ENCODE measurements around the gene PLEKHH1.

PLEKHH1 gene

DNA sequence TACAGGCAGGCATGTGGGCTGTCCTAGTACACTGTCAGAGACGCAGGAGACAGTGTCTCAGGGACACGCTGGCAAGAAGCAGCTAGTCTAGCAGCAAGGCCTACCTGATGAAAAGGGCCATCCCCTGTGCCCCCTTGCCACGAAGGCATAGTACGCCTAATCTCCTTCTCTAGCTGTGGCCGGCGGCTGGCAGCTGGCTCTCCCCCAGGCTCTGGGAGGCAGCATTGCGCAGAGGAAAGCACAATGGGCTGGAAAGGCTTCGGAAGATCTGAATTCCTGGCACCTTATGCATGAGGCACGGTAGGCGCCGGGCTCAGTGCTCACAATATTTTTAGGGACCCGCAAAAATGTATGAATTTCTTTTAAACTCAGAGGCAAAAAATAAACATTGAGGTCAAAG, 16.0 kb upstream of the PLEKHH1 start:
- Histone ChIP-seq H3K9me3 (ENCODE audit: control insufficient read depth, insufficient read depth, low read length) (no peaks in the 10 kb centered on the region), H4K20me1 (ENCODE audit: control insufficient read depth, insufficient read depth, low read depth, low read length) (no peaks in the 10 kb centered on the region), H3K27ac (ENCODE audit: low read depth, low read length) (no peak overlapping the region), H3K4me3 (ENCODE audit: low read length) (no peak overlapping the region), H3K79me2 (ENCODE audit: control insufficient read depth, low read length) (no peaks in the 10 kb centered on the region), H3K36me3 (ENCODE audit: control insufficient read depth, low read length) (no peaks in the 10 kb centered on the region), H3K27me3 (ENCODE audit: control insufficient read depth, low read length) (peaks cover 34% of the 10 kb centered on the region), H3K4me2 (ENCODE audit: low read length) (no peak overlapping the region), H3K9me2 (replicated peaks; ENCODE audit: control insufficient read depth, low read length) (no peaks in the 10 kb centered on the region), H3F3A (ENCODE audit: control insufficient read depth, insufficient read depth) (peaks cover 10% of the 10 kb centered on the region), H3K4me1 (ENCODE audit: control insufficient read depth, low read length) (peaks cover 44% of the 10 kb centered on the region)
- TF ChIP-seq EZH2phosphoT487 (IDR thresholded peaks at IDR 0.05; ENCODE audit: borderline replicate concordance, low read length): no peak
- TF ChIP-seq, protein P1, sequence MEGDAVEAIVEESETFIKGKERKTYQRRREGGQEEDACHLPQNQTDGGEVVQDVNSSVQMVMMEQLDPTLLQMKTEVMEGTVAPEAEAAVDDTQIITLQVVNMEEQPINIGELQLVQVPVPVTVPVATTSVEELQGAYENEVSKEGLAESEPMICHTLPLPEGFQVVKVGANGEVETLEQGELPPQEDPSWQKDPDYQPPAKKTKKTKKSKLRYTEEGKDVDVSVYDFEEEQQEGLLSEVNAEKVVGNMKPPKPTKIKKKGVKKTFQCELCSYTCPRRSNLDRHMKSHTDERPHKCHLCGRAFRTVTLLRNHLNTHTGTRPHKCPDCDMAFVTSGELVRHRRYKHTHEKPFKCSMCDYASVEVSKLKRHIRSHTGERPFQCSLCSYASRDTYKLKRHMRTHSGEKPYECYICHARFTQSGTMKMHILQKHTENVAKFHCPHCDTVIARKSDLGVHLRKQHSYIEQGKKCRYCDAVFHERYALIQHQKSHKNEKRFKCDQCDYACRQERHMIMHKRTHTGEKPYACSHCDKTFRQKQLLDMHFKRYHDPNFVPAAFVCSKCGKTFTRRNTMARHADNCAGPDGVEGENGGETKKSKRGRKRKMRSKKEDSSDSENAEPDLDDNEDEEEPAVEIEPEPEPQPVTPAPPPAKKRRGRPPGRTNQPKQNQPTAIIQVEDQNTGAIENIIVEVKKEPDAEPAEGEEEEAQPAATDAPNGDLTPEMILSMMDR (IDR thresholded peaks at IDR 0.05; ENCODE audit: low read depth, low read length, poor library complexity, severe bottlenecking): no peak

DNA sequence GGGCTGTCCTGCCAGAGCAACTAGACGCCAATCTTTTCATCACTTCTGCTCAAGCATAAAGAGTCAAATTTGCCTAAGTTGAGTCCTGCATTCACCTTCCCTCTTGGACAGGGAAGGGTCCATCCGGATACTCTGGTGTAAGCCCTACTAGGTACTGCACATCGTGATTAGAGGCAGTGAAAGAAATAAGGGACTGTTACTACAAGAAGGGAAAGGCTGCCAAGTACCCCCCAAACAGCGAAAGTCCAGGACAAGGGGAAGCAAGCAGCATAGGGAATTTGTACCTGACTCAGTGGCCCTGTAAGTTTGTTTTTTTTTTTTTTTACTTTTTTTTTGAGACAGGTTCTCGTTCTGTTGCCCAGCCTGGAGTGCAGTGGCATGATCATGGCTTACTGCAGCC, 13.7 kb upstream of the PLEKHH1 start:
- no peaks in the 10 kb centered on the region for H3K79me2 ChIP-seq (ENCODE audit: control insufficient read depth, low read length)
- peaks cover 25% of the 10 kb centered on the region for H3K4me1 ChIP-seq (ENCODE audit: control insufficient read depth, low read length)
- no peaks in the 10 kb centered on the region for H3K36me3 ChIP-seq (ENCODE audit: control insufficient read depth, low read length)
- H3K4me2 ChIP-seq (ENCODE audit: low read length): no peak overlapping the region
- peaks cover 52% of the 10 kb centered on the region for H3K27me3 ChIP-seq (ENCODE audit: control insufficient read depth, low read length)
- no peaks in the 10 kb centered on the region for H4K20me1 ChIP-seq (ENCODE audit: control insufficient read depth, insufficient read depth, low read depth, low read length)
- H3K4me3 ChIP-seq (ENCODE audit: low read length): no peak overlapping the region
- TF ChIP-seq EZH2phosphoT487 (IDR thresholded peaks at IDR 0.05; ENCODE audit: borderline replicate concordance, low read length): no peak
- TF ChIP-seq, protein P1 (IDR thresholded peaks at IDR 0.05; ENCODE audit: low read depth, low read length, poor library complexity, severe bottlenecking): no peak
- H3K9me3 ChIP-seq (ENCODE audit: control insufficient read depth, insufficient read depth, low read length): no peaks in the 10 kb centered on the region
- H3K9me2 ChIP-seq (replicated peaks; ENCODE audit: control insufficient read depth, low read length): no peaks in the 10 kb centered on the region
- no peak overlapping the region for H3K27ac ChIP-seq (ENCODE audit: low read depth, low read length)
- no peaks in the 10 kb centered on the region for H3F3A ChIP-seq (ENCODE audit: control insufficient read depth, insufficient read depth)

DNA sequence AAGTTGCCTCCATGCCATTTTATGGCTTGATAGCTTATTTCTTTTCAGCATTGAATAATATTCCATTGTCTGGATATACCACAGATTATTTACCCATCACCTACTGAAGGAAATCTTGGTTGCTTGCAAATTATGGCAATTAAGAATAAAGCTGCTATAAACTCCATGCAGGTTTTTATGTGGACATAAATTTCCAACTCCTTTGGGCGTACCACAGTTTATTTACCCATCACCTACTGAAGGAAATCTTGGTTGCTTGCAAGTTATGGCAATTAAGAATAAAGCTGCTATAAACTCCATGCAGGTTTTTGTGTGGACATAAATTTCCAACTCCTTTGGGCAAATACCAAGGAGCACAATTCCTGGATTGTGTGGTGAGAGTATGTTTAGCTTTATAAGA, 12.6 kb upstream of the PLEKHH1 start:
- H3K4me1 ChIP-seq (ENCODE audit: control insufficient read depth, low read length): peaks cover 24% of the 10 kb centered on the region
- no peaks in the 10 kb centered on the region for H3K9me2 ChIP-seq (replicated peaks; ENCODE audit: control insufficient read depth, low read length)
- H3K4me2 ChIP-seq (ENCODE audit: low read length): no peak overlapping the region
- H3K9me3 ChIP-seq (ENCODE audit: control insufficient read depth, insufficient read depth, low read length): no peaks in the 10 kb centered on the region
- H3K36me3 ChIP-seq (ENCODE audit: control insufficient read depth, low read length): no peaks in the 10 kb centered on the region
- no peaks in the 10 kb centered on the region for H4K20me1 ChIP-seq (ENCODE audit: control insufficient read depth, insufficient read depth, low read depth, low read length)
- no peaks in the 10 kb centered on the region for H3K79me2 ChIP-seq (ENCODE audit: control insufficient read depth, low read length)
- H3F3A ChIP-seq (ENCODE audit: control insufficient read depth, insufficient read depth): no peaks in the 10 kb centered on the region
- no peak overlapping the region for H3K27ac ChIP-seq (ENCODE audit: low read depth, low read length)
- peaks cover 58% of the 10 kb centered on the region for H3K27me3 ChIP-seq (ENCODE audit: control insufficient read depth, low read length)
- TF ChIP-seq, protein P1 (IDR thresholded peaks at IDR 0.05; ENCODE audit: low read depth, low read length, poor library complexity, severe bottlenecking): no peak
- TF ChIP-seq EZH2phosphoT487 (IDR thresholded peaks at IDR 0.05; ENCODE audit: borderline replicate concordance, low read length): no peak
- no peak overlapping the region for H3K4me3 ChIP-seq (ENCODE audit: low read length)

DNA sequence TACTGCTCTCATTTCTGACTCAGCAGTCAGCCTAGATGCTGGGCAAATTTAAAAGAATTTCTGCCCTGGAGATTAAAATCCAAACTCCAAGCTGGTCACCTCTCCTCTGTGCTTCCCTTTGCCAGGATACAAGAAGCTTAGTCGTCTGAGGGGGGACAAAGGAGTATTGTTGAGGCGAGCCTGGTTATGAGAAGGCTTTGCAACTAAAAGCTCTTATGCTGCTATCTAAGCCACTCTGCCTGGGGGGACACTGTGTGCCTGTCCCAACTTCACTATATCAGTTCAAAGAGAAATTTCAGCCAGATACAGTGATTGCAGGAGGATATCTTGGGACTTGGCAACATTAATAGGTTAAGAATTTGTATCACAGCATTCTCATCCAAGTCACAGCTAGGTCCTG, 10.8 kb upstream of the PLEKHH1 start:
- no peak overlapping the region for H3K27ac ChIP-seq (ENCODE audit: low read depth, low read length)
- H3K9me2 ChIP-seq (replicated peaks; ENCODE audit: control insufficient read depth, low read length): no peaks in the 10 kb centered on the region
- H3K36me3 ChIP-seq (ENCODE audit: control insufficient read depth, low read length): no peaks in the 10 kb centered on the region
- TF ChIP-seq, protein P1 (IDR thresholded peaks at IDR 0.05; ENCODE audit: low read depth, low read length, poor library complexity, severe bottlenecking): no peak
- no peak for TF ChIP-seq EZH2phosphoT487 (IDR thresholded peaks at IDR 0.05; ENCODE audit: borderline replicate concordance, low read length)
- no peaks in the 10 kb centered on the region for H3F3A ChIP-seq (ENCODE audit: control insufficient read depth, insufficient read depth)
- no peaks in the 10 kb centered on the region for H4K20me1 ChIP-seq (ENCODE audit: control insufficient read depth, insufficient read depth, low read depth, low read length)
- no peaks in the 10 kb centered on the region for H3K79me2 ChIP-seq (ENCODE audit: control insufficient read depth, low read length)
- no peak overlapping the region for H3K4me3 ChIP-seq (ENCODE audit: low read length)
- H3K27me3 ChIP-seq (ENCODE audit: control insufficient read depth, low read length): peaks cover 61% of the 10 kb centered on the region
- no peaks in the 10 kb centered on the region for H3K9me3 ChIP-seq (ENCODE audit: control insufficient read depth, insufficient read depth, low read length)
- H3K4me2 ChIP-seq (ENCODE audit: low read length): no peak overlapping the region
- H3K4me1 ChIP-seq (ENCODE audit: control insufficient read depth, low read length): peaks cover 9% of the 10 kb centered on the region

Data from DOHH2 (cell line).